CD4-positive, CD25-positive, alpha-beta regulatory T cell (primary cell): ENCODE measurements around the gene PCDHGA2. TPM values are rescaled to one million over a fixed set of nuclear protein-coding genes. Genes with fewer than 3 reads are reported as not detected.
A peak's percentile ranks its signal among the peaks of the same experiment; 100 is the strongest.

Experiments
- ATAC-seq, 2 donors: fragments of 150-1000 bp; cut with Tn5 transposase; one replicate each; pipeline ENCODE4 v1.10.0; 2021; ENCODE audit warnings: low read depth in 2 of 2, moderate number of reproducible peaks in 2 of 2, moderate library complexity in 1 of 2
- DNase-seq, 3 donors: peaks; one replicate each; pipeline versions ENCODE4 v3.0.0 to v3.0.0-alpha.2; 2012 to 2022; ENCODE audit warnings: mixed read lengths in 1 of 3
- H3K27ac ChIP-seq: one replicate; pipeline ENCODE4 v1.7.0; 2013; ENCODE audit warnings: mild to moderate bottlenecking, low read length; ENCODE audit not compliant: insufficient read depth, poor library complexity, severe bottlenecking
- H3K27me3 ChIP-seq: one replicate; pipeline ENCODE4 v1.7.0; 2013; ENCODE audit warnings: low read length; ENCODE audit not compliant: control insufficient read depth, insufficient read depth
- H3K36me3 ChIP-seq: one replicate; pipeline ENCODE4 v1.7.0; 2013; ENCODE audit warnings: mild to moderate bottlenecking, low read length, moderate library complexity; ENCODE audit not compliant: control insufficient read depth, insufficient read depth
- H3K4me1 ChIP-seq: 2 replicates; pipeline ENCODE4 v1.7.0; 2013; ENCODE audit warnings: mild to moderate bottlenecking, low read length; ENCODE audit not compliant: insufficient read depth, control insufficient read depth, poor library complexity, severe bottlenecking
- H3K4me3 ChIP-seq: one replicate; pipeline ENCODE4 v1.7.0; 2013; ENCODE audit warnings: low read depth, mild to moderate bottlenecking, low read length, moderate library complexity
- H3K9me3 ChIP-seq, 2 experiments: 1 replicate in 1 of 2; 2 replicates in 1 of 2; pipeline ENCODE4 v1.7.0; 2013; ENCODE audit warnings: low read length in 2 of 2, mild to moderate bottlenecking in 1 of 2, moderate library complexity in 1 of 2; ENCODE audit not compliant: control insufficient read depth in 2 of 2
- H3K27ac Mint-ChIP-seq, 3 donors: one replicate each; pipeline ENCODE4 v1.8.0; 2020 to 2022; ENCODE audit warnings: mild to moderate bottlenecking in 3 of 3, mixed read lengths in 3 of 3, moderate library complexity in 2 of 3
- H3K27me3 Mint-ChIP-seq: one replicate; pipeline ENCODE4 v1.8.0; 2022; ENCODE audit warnings: mild to moderate bottlenecking, mixed read lengths
- H3K36me3 Mint-ChIP-seq: one replicate; pipeline ENCODE4 v1.8.0; 2020; ENCODE audit warnings: mixed read lengths
- H3K4me1 Mint-ChIP-seq, 4 donors: one replicate each; pipeline ENCODE4 v1.8.0; 2020 to 2022; ENCODE audit warnings: mixed read lengths in 4 of 4, mild to moderate bottlenecking in 1 of 4
- H3K4me3 Mint-ChIP-seq, 4 donors: one replicate each; pipeline ENCODE4 v1.8.0; 2020 to 2022; ENCODE audit warnings: mild to moderate bottlenecking in 4 of 4, mixed read lengths in 4 of 4, moderate library complexity in 3 of 4
- H3K9me3 Mint-ChIP-seq, 7 donors: one replicate each; pipeline ENCODE4 v1.8.0; 2020 to 2022; ENCODE audit warnings: mixed read lengths in 7 of 7, mild to moderate bottlenecking in 3 of 7, moderate library complexity in 2 of 7
- polyA plus RNA-seq, 4 donors: library from polyadenylated mRNA; unstranded; fragments of 300-500 nt; fragmentation: Illumina TruSeq; gene quantifications; one replicate each; pipeline ENCODE4 v1.2.3, GENCODE V29; 2021
- total RNA-seq: library from RNA; stranded (reverse); gene quantifications from one replicate; pipeline ENCODE4 v1.2.3, GENCODE V29; 2022

PCDHGA2 gene
- total and polyA plus RNA-seq, 5 donors from 2014 or later = not detected

DNA sequence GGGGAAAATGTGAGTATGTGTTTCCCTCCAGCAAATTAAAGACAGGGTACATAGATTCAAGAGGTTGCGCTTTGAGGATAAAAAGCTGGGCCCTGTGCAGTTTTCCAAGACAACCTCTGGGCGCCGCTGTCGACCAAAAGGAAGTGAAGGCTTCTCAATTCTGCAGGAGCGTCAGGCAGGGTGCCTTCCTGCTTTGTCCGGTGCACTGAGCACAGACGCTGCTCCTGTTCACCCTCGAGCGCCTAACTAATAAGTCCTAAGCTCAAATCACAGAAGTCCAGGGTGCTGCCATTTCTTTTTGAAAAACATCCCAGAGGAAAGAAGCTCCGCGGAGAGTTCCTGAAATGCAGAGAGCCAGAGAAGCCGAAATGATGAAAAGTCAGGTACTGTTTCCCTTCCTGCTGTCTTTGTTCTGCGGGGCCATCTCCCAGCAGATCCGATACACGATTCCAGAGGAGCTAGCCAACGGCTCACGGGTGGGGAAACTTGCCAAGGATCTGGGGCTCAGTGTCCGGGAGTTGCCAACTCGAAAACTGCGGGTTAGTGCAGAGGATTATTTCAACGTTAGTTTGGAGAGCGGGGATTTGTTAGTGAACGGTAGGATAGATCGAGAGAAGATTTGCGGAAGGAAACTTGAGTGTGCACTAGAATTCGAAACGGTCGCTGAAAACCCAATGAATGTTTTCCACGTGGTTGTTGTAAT, 11.5 kb downstream of the PCDHGA2 start, which contains the start of gene PCDHGB1:
Gene PCDHGB1 (plus strand): TSS at position 183 of the 703 bp plus-strand sequence. CDS start 162 bp downstream, at position 345.
- H3K4me1 Mint-ChIP-seq = peaks cover 0 to 4% (median 1%) of the 10 kb centered on the region in 4 donors

DNA sequence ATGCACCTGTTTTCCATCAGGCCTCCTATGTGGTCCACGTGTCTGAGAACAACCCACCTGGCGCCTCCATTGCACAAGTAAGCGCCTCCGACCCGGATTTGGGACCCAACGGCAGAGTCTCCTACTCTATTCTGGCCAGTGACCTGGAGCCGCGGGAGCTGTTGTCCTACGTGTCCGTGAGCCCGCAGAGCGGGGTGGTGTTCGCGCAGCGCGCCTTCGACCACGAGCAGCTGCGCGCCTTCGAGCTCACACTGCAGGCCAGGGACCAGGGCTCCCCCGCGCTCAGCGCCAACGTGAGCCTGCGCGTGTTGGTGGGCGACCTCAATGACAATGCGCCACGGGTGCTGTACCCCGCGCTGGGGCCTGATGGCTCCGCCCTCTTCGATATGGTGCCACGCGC, 13.0 kb downstream of the PCDHGA2 start:
- DNase-seq = no peak
- H3K27ac Mint-ChIP-seq = no peak overlapping the region
- no peaks in the 10 kb centered on the region for H3K36me3 Mint-ChIP-seq
- Histone ChIP-seq H3K27ac (no peak overlapping the region), H3K4me3 (no peak overlapping the region), H3K9me3 (peaks cover 12 to 28% of the 10 kb centered on the region in 2 experiments), H3K4me1 (no peaks in the 10 kb centered on the region), H3K27me3 (peaks cover 31% of the 10 kb centered on the region), H3K36me3 (no peaks in the 10 kb centered on the region)
- peaks cover 31% of the 10 kb centered on the region for H3K27me3 Mint-ChIP-seq
- no peak for ATAC-seq
- no peak overlapping the region for H3K4me3 Mint-ChIP-seq
- peaks cover 2 to 33% (median 7%) of the 10 kb centered on the region in 7 donors for H3K9me3 Mint-ChIP-seq
- H3K4me1 Mint-ChIP-seq = peaks cover 0 to 5% (median 3%) of the 10 kb centered on the region in 4 donors

More for the DNA sequence above, 11.5 kb downstream of the PCDHGA2 start, which contains the start of gene PCDHGB1:
- DNase-seq (peak in 1 of 3 donors; percentile 46), ATAC-seq (peak in 1 of 2 donors; percentile 28)
- H3K27ac ChIP-seq = no peak within 1 kb of the TSS
- H3K36me3 ChIP-seq = no peaks in the 10 kb centered on the region
- H3K4me3 ChIP-seq = no peak within 1 kb of the TSS
- H3K4me1 ChIP-seq = no peaks in the 10 kb centered on the region
- peaks cover 31% of the 10 kb centered on the region for H3K27me3 Mint-ChIP-seq
- peak within 1 kb of the TSS in 3 of 4 donors; percentile 21 to 41 (median 32) for H3K4me3 Mint-ChIP-seq
- H3K27ac Mint-ChIP-seq = no peak within 1 kb of the TSS
- peaks cover 14 to 26% of the 10 kb centered on the region in 2 experiments for H3K9me3 ChIP-seq
- H3K27me3 ChIP-seq = peaks cover 29% of the 10 kb centered on the region
- peaks cover 3% of the 10 kb centered on the region for H3K36me3 Mint-ChIP-seq
- peaks cover 4 to 33% (median 9%) of the 10 kb centered on the region in 7 donors for H3K9me3 Mint-ChIP-seq

DNA sequence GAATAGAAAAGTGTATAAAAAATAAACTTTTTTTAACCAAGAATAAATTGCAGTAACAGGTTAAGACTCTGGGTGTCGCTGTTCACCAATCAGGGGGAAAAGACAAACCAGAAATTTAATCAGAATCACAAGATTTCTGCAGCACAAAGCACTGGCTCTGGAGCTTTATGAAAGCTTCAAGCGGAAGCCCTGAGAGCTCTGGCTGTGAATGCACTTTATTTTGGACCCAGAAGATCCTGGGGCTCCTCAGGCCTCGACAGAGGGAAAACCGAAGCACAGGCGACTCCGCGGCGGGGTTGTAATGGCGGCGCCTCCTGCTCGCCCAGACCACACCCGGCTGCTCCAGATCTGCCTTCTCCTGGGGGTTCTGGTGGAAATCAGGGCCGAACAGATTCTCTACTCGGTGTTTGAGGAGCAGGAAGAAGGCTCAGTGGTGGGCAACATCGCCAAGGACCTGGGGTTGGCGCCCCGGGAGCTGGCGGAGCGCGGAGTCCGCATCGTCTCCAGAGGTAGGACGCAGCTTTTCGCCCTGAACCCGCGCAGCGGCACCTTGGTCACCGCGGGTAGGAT, 16.4 kb downstream of the PCDHGA2 start, which contains the start of gene PCDHGA4:
Gene PCDHGA4 (plus strand): TSS at position 122 of the 570 bp plus-strand sequence. CDS start 87 bp downstream, at position 209.
- no peak within 1 kb of the TSS for H3K27ac Mint-ChIP-seq
- H3K9me3 ChIP-seq = peaks cover 17 to 28% of the 10 kb centered on the region in 2 experiments
- peaks cover 26% of the 10 kb centered on the region for H3K27me3 ChIP-seq
- peak within 1 kb of the TSS in 2 of 4 donors; percentile 8 to 13 for H3K4me3 Mint-ChIP-seq
- H3K27ac ChIP-seq = no peak within 1 kb of the TSS
- no peaks in the 10 kb centered on the region for H3K4me1 ChIP-seq
- H3K9me3 Mint-ChIP-seq = peaks cover 0 to 41% (median 13%) of the 10 kb centered on the region in 7 donors
- no peaks in the 10 kb centered on the region for H3K36me3 ChIP-seq
- H3K4me1 Mint-ChIP-seq = peaks cover 2 to 10% (median 4%) of the 10 kb centered on the region in 4 donors
- no peaks in the 10 kb centered on the region for H3K36me3 Mint-ChIP-seq
- no peak for ATAC-seq
- peak within 1 kb of the TSS; percentile 26 for H3K4me3 ChIP-seq
- H3K27me3 Mint-ChIP-seq = peaks cover 46% of the 10 kb centered on the region
- DNase-seq = no peak

DNA sequence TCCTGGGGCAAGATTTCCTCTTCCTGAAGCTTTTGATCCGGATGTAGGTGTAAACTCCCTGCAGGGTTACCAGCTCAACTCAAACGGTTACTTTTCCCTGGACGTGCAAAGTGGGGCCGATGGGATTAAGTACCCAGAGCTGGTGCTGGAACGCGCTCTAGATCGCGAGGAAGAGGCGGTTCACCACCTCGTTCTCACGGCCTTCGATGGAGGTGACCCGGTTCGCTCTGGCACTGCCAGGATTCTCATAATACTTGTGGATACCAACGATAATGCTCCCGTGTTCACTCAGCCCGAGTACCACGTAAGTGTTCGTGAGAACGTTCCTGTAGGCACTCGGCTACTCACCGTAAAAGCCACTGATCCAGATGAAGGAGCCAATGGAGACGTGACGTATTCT, 17.1 kb downstream of the PCDHGA2 start:
- no peaks in the 10 kb centered on the region for H3K4me1 ChIP-seq
- Mint-ChIP-seq H3K27ac (no peak overlapping the region), H3K4me3 (peak overlapping the region in 1 of 4 donors; percentile 13), H3K9me3 (peaks cover 0 to 42% (median 14%) of the 10 kb centered on the region in 7 donors), H3K27me3 (peaks cover 50% of the 10 kb centered on the region), H3K36me3 (peaks cover 2% of the 10 kb centered on the region), H3K4me1 (peaks cover 0 to 10% (median 4%) of the 10 kb centered on the region in 4 donors)
- H3K4me3 ChIP-seq = no peak overlapping the region
- DNase-seq (no peak), ATAC-seq (no peak)
- peaks cover 15 to 28% of the 10 kb centered on the region in 2 experiments for H3K9me3 ChIP-seq
- peaks cover 20% of the 10 kb centered on the region for H3K27me3 ChIP-seq
- no peak overlapping the region for H3K27ac ChIP-seq
- H3K36me3 ChIP-seq = no peaks in the 10 kb centered on the region

DNA sequence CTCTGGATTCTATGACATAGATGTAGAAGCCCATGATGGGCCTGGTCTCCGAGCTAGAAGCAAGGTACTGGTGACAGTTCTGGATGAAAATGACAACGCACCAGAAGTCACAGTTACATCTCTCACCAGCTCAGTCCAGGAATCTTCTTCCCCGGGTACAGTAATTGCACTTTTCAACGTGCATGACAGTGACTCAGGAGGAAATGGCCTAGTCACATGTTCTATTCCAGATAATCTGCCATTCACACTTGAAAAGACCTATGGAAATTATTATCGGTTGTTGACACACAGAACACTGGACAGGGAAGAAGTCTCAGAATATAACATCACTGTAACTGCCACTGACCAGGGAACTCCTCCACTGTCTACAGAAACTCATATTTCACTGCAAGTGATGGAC, 17.6 kb downstream of the PCDHGA2 start:
- Histone ChIP-seq H3K36me3 (no peaks in the 10 kb centered on the region), H3K27ac (no peak overlapping the region), H3K4me1 (no peaks in the 10 kb centered on the region), H3K27me3 (peaks cover 15% of the 10 kb centered on the region), H3K9me3 (peaks cover 10 to 28% of the 10 kb centered on the region in 2 experiments), H3K4me3 (no peak overlapping the region)
- Mint-ChIP-seq H3K27ac (no peak overlapping the region), H3K36me3 (peaks cover 3% of the 10 kb centered on the region), H3K27me3 (peaks cover 55% of the 10 kb centered on the region), H3K4me3 (no peak overlapping the region), H3K4me1 (peaks cover 0 to 10% (median 5%) of the 10 kb centered on the region in 4 donors), H3K9me3 (peaks cover 0 to 42% (median 14%) of the 10 kb centered on the region in 7 donors)
- ATAC-seq (no peak), DNase-seq (no peak)

DNA sequence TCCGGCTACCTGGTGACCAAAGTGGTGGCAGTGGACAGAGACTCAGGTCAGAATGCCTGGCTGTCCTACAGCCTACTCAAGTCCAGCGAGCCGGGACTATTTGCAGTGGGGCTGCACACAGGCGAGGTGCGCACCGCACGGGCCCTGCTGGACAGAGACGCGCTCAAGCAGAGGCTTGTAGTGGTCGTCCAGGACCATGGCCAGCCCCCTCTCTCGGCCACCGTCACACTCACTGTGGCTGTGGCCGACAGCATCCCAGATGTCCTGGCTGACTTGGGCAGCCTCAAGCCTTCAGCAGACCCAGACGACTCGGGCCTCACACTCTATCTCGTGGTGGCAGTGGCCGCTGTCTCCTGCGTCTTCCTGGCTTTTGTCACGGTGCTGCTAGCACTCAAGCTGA, 18.4 kb downstream of the PCDHGA2 start:
- H3K27ac Mint-ChIP-seq = no peak overlapping the region
- Histone ChIP-seq H3K4me3 (no peak overlapping the region), H3K27me3 (peaks cover 12% of the 10 kb centered on the region), H3K9me3 (peaks cover 10 to 25% of the 10 kb centered on the region in 2 experiments), H3K4me1 (no peaks in the 10 kb centered on the region), H3K36me3 (no peaks in the 10 kb centered on the region), H3K27ac (no peak overlapping the region)
- H3K36me3 Mint-ChIP-seq = peaks cover 3% of the 10 kb centered on the region
- peaks cover 58% of the 10 kb centered on the region for H3K27me3 Mint-ChIP-seq
- no peak overlapping the region for H3K4me3 Mint-ChIP-seq
- ATAC-seq (no peak), DNase-seq (no peak)
- peaks cover 0 to 46% (median 16%) of the 10 kb centered on the region in 7 donors for H3K9me3 Mint-ChIP-seq
- peaks cover 0 to 10% (median 5%) of the 10 kb centered on the region in 4 donors for H3K4me1 Mint-ChIP-seq

DNA sequence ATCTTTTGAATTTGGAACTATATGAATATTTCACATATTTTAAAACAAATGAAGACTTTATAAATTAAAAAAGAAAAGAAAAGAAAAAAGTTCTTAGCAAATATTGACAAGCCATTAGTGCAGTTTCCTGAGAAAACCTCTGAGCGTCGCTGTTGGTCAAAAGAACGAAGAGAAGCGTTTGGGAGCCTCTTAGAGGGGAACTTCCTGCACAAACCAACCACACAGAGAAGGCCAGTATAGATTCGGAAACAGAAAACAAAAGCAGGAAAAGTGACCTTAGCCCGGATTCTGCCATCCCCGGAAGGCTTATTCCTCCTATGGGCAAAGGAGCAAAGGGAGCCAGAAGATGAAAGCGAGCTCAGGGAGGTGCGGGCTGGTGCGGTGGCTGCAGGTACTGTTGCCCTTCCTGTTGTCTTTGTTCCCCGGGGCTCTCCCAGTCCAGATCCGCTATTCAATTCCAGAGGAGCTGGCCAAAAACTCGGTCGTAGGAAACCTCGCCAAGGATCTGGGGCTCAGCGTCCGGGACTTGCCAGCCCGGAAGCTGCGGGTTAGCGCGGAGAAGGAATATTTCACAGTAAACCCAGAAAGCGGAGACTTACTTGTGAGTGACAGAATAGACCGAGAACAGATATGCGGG, 21.3 kb downstream of the PCDHGA2 start, which contains the start of gene PCDHGB2:
Gene PCDHGB2 (plus strand): TSS at position 205 of the 637 bp plus-strand sequence. CDS start 142 bp downstream, at position 347.
- peak within 1 kb of the TSS; percentile 54 for H3K4me3 ChIP-seq
- peaks cover 21% of the 10 kb centered on the region for H3K27me3 ChIP-seq
- Mint-ChIP-seq H3K9me3 (peaks cover 0 to 56% (median 16%) of the 10 kb centered on the region in 7 donors), H3K36me3 (peaks cover 6% of the 10 kb centered on the region), H3K27me3 (peaks cover 64% of the 10 kb centered on the region), H3K4me3 (peak within 1 kb of the TSS; percentile 65 to 89 (median 80)), H3K4me1 (peaks cover 0 to 10% (median 5%) of the 10 kb centered on the region in 4 donors), H3K27ac (peak within 1 kb of the TSS in 1 of 3 donors; percentile 32)
- H3K4me1 ChIP-seq = no peaks in the 10 kb centered on the region
- ATAC-seq (no peak), DNase-seq (peak in 1 of 3 donors; percentile 35)
- H3K27ac ChIP-seq = no peak within 1 kb of the TSS
- no peaks in the 10 kb centered on the region for H3K36me3 ChIP-seq
- H3K9me3 ChIP-seq = peaks cover 22 to 41% of the 10 kb centered on the region in 2 experiments
